Measurements from ENCODE around the gene RIN3. TPM values are rescaled to one million over a fixed set of nuclear protein-coding genes. Genes with fewer than 3 reads are reported as not detected.
A peak's percentile ranks its signal among the peaks of the same experiment; 100 is the strongest.

Gene RIN3
- total and polyA plus RNA-seq, 2 of the 4 experiments (the other 2 are of a cell fraction) = 2.5 to 11.1 TPM

- ChIA-PET CTCF (no interaction called here), POLR2A (ENCODE audit: unreplicated experiment) (no interaction called here)
- H2AFZ ChIP-seq (replicated peaks; ENCODE audit: low read length, poor library complexity) = peak overlapping the region; percentile 24
- intact Hi-C loops (cut with micrococcal nuclease) = no loop called here
- H3K4me3 ChIP-seq (ENCODE audit: insufficient read depth, low read depth, low read length) = no peak overlapping the region
- no peaks in the 10 kb centered on the region for H3K9me3 ChIP-seq (ENCODE audit: control insufficient read depth, insufficient read depth, low read length)
- dilution Hi-C loops (cut with HindIII; ENCODE audit: low sequenced_read_pairs, unreplicated experiment) = no loop called here
- 0 out of 2 replicates have a peak overlapping the region, but pooled peaks have one; percentile 14 for H3K27ac ChIP-seq (ENCODE audit: insufficient read depth, low read length)
- DNase-seq (no peak), ATAC-seq (ENCODE audit: low read depth) (no peak)
- H4K20me1 ChIP-seq (ENCODE audit: insufficient read depth, low read length) = no peaks in the 10 kb centered on the region
- in situ Hi-C loops (cut with MboI; ENCODE audit: low sequenced_read_pairs) = no loop called here
- H2BK120ac ChIP-seq (ENCODE audit: low read depth, low read length) = peak overlapping the region; percentile 79
- H3K18ac ChIP-seq (ENCODE audit: low read depth, low read length) = peak overlapping the region; percentile 54; the same call in 1 of the 2 replicates
- WGBS, 2 experiments (ENCODE audit: extremely low coverage in 2 of 2, insufficient read length in 1 of 2) = 100% methylated on average over 1 of the region's 9 CpGs; no CpG with 5 or more reads in 1 of the 2 experiments
- H3K79me1 ChIP-seq (ENCODE audit: low read depth in 1 of 2, low read length in 2 of 2) = peaks cover 0 to 5% of the 10 kb centered on the region in 2 experiments; a peak in 1 of 4 replicates
- H4K8ac ChIP-seq (ENCODE audit: low read depth in 2 of 2, low read length in 2 of 2) = peak overlapping the region; percentile 61 to 71
- peak overlapping the region; percentile 33 for H2AK9ac ChIP-seq (replicated peaks; ENCODE audit: low read depth, low read length, poor library complexity)
- H4K5ac ChIP-seq (ENCODE audit: low read depth, low read length) = peak overlapping the region; percentile 68; the same call in 1 of the 2 replicates
- H2AK5ac ChIP-seq (ENCODE audit: low read depth, low read length) = peak overlapping the region; percentile 94
- peaks cover 18% of the 10 kb centered on the region for H3K4me1 ChIP-seq (ENCODE audit: control insufficient read depth, insufficient read depth, low read length)
- H3K36me3 ChIP-seq (ENCODE audit: control insufficient read depth, insufficient read depth, low read length) = no peaks in the 10 kb centered on the region
- peak overlapping the region; percentile 98; the same call in 2 of the 3 replicates for H2BK15ac ChIP-seq (ENCODE audit: low read depth, low read length)
- no peak overlapping the region for H3K9ac ChIP-seq (ENCODE audit: low read depth, low read length)
- H2BK5ac ChIP-seq (ENCODE audit: low read depth, low read length, poor library complexity, severe bottlenecking) = peak overlapping the region; percentile 75
- peak overlapping the region; percentile 48 for H3K14ac ChIP-seq (replicated peaks; ENCODE audit: low read depth, low read length)
- peak overlapping the region; percentile 73 for H4K91ac ChIP-seq (ENCODE audit: insufficient read depth, low read depth, low read length)
- peak overlapping the region; percentile 92 for H2BK20ac ChIP-seq (ENCODE audit: low read depth, low read length)
- no peak overlapping the region for H3K56ac ChIP-seq (ENCODE audit: extremely low read depth, insufficient read depth, low read length)
- H3K27me3 ChIP-seq (ENCODE audit: control insufficient read depth, insufficient read depth, low read length) = no peaks in the 10 kb centered on the region
- H3K4ac ChIP-seq (ENCODE audit: low read depth, low read length) = peak overlapping the region; percentile 78
- BruUV-seq (replicated peaks) = no TSS peak
- peaks cover 30% of the 10 kb centered on the region for H3K9me1 ChIP-seq (ENCODE audit: insufficient read depth, low read length)
- H3K23ac ChIP-seq (ENCODE audit: low read depth, low read length) = no peak overlapping the region
- H3K4me2 ChIP-seq (ENCODE audit: low read depth, low read length) = no peak overlapping the region
- TF ChIP-seq ELK1 (IDR thresholded peaks at IDR 0.05; ENCODE audit: borderline replicate concordance, low read depth, low read length) = no peak
- no peak for TF ChIP-seq NFE2L2 (IDR thresholded peaks at IDR 0.05; ENCODE audit: low read depth, low read length)
- no peak for TF ChIP-seq CEBPB (IDR thresholded peaks at IDR 0.05; ENCODE audit: low read depth, low read length)
- no peak for TF ChIP-seq MXI1 (IDR thresholded peaks at IDR 0.05; ENCODE audit: borderline replicate concordance, low read depth, low read length)
- no peak for TF ChIP-seq RFX5 (IDR thresholded peaks at IDR 0.05; ENCODE audit: low read depth, low read length)
- TF ChIP-seq BHLHE40 (IDR thresholded peaks at IDR 0.05; ENCODE audit: low read depth, low read length) = no peak
- no peak for TF ChIP-seq RAD21 (IDR thresholded peaks at IDR 0.05; ENCODE audit: low read length)
- no peak for TF ChIP-seq FOS (IDR thresholded peaks at IDR 0.05; ENCODE audit: low read depth, low read length)
- no peak for TF ChIP-seq CTCF (conservative IDR thresholded peaks at IDR 0.05; ENCODE audit: low read depth, low read length)
- TF ChIP-seq POLR2A (IDR thresholded peaks at IDR 0.05; ENCODE audit: low read depth, low read length) = no peak
- no peak for TF ChIP-seq MAFK (IDR thresholded peaks at IDR 0.05; ENCODE audit: low read depth, low read length)
- no peak for TF ChIP-seq MAZ (IDR thresholded peaks at IDR 0.05; ENCODE audit: borderline replicate concordance, low read depth, low read length)
- TF ChIP-seq USF2 (IDR thresholded peaks at IDR 0.05; ENCODE audit: low read depth, low read length) = no peak
- TF ChIP-seq RCOR1 (IDR thresholded peaks at IDR 0.05; ENCODE audit: insufficient replicate concordance, low read length) = no peak
- no peak for TF ChIP-seq CHD1 (IDR thresholded peaks at IDR 0.05; ENCODE audit: low read depth, low read length)
Measured at GRCh38 chr14:92502541-92503286, 10.9 kb upstream of the RIN3 start.
